ENCODE measurements around the gene ITGA8.
"Not testable (repeated sequence)": the region's sequence is repeated elsewhere in the genome, so short reads cannot be mapped to it uniquely, and the experiment has no call there.

Gene ITGA8

GRCh38 chr10:15672469-15672868 lies 47.3 kb downstream of the ITGA8 start:
- DNase-seq: no peak

GRCh38 chr10:15670880-15671279 lies 48.8 kb downstream of the ITGA8 start:
- DNase-seq: no peak

- DNase-seq: no peak
These were observed 58.1 kb downstream of the ITGA8 start for GRCh38 chr10:15661574-15661973.

GRCh38 chr10:15660990-15661389 lies 58.7 kb downstream of the ITGA8 start:
- no peak for DNase-seq

- no peak for DNase-seq
These were observed 61.5 kb downstream of the ITGA8 start for GRCh38 chr10:15658069-15658702.

GRCh38 chr10:15652757-15653156 lies 67.0 kb downstream of the ITGA8 start:
- DNase-seq: no peak

GRCh38 chr10:15652117-15652516 lies 67.6 kb downstream of the ITGA8 start:
- DNase-seq: no peak

GRCh38 chr10:15651175-15651574 lies 68.5 kb downstream of the ITGA8 start:
- DNase-seq: no peak

GRCh38 chr10:15642095-15642494 lies 77.6 kb downstream of the ITGA8 start:
- DNase-seq: no peak

- no peak for DNase-seq
These were observed 79.1 kb downstream of the ITGA8 start for GRCh38 chr10:15640536-15641085.

- DNase-seq: no peak
These were observed 83.3 kb downstream of the ITGA8 start for GRCh38 chr10:15636446-15636845.

GRCh38 chr10:15632456-15633091 lies 87.1 kb downstream of the ITGA8 start:
- no peak for DNase-seq

- DNase-seq: not testable (repeated sequence)
These were observed 88.5 kb downstream of the ITGA8 start for GRCh38 chr10:15631205-15631604.

- DNase-seq: no peak
These were observed 89.4 kb downstream of the ITGA8 start for GRCh38 chr10:15630353-15630752.

- no peak for DNase-seq
These were observed 92.0 kb downstream of the ITGA8 start for GRCh38 chr10:15627617-15628196.

GRCh38 chr10:15626937-15627336 lies 92.8 kb downstream of the ITGA8 start:
- no peak for DNase-seq

GRCh38 chr10:15625261-15625660 lies 94.5 kb downstream of the ITGA8 start:
- DNase-seq: no peak

- no peak for DNase-seq
These were observed 95.1 kb downstream of the ITGA8 start for GRCh38 chr10:15624401-15625196.

- no peak for DNase-seq
These were observed 98.7 kb downstream of the ITGA8 start for GRCh38 chr10:15620836-15621515.

GRCh38 chr10:15620337-15620736 lies 99.4 kb downstream of the ITGA8 start:
- no peak for DNase-seq

- no peak for DNase-seq
These were observed 110.5 kb downstream of the ITGA8 start for GRCh38 chr10:15609246-15609645.

- DNase-seq: no peak
These were observed 113.3 kb downstream of the ITGA8 start for GRCh38 chr10:15606377-15606776.

Data from activated gamma-delta T cell treated with Interleukin-2 at 50 U/mL for 16 hours (primary cell).